Measurements from ENCODE around the gene ARHGEF26. TPM values are rescaled to one million over a fixed set of nuclear protein-coding genes. Genes with fewer than 3 reads are reported as not detected.

ARHGEF26 gene
- total RNA-seq, 1 experiment from 2014 or later, result 7.4 TPM

DNA sequence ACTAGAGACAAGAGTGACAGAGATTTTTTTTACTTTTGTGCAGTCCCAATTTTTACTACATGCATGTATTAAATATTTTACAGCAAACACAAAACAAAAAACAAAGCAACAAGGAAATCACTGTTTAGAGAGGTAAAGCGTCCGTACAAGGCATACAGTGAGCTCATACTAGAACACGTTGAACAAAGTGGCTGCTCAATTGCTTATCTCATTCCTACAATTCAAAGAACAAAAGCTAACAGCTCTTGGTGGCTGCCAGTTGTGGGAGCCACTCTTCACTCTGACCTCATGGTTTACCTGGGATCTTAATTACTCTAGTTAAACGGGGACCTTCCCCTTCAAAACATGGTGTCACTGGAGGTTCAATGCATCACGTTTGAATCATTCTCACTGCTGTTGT lies 7.6 kb upstream of the ARHGEF26 start:
- DNase-seq (ENCODE audit: low spot score), result no peak

DNA sequence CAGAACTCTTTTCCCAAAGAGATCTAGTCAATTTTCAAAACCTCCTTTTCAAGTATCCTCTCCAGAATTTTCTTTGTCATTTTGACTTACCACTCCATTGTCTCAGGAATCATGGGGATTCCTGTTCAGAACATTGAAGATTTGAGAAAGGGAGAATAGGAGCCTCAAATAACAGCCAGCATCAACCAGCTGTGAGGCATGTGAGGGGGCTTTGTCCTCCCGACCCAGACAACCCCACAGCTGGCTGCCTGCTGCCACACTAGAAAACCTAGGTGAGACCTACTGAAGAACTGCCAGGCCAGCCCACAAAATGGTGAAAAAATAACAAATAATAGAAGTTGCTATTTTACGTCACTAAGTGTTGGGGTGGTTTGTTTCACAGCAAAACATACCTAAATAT lies 5.9 kb upstream of the ARHGEF26 start:
- DNase-seq (ENCODE audit: low spot score), result no peak

DNA sequence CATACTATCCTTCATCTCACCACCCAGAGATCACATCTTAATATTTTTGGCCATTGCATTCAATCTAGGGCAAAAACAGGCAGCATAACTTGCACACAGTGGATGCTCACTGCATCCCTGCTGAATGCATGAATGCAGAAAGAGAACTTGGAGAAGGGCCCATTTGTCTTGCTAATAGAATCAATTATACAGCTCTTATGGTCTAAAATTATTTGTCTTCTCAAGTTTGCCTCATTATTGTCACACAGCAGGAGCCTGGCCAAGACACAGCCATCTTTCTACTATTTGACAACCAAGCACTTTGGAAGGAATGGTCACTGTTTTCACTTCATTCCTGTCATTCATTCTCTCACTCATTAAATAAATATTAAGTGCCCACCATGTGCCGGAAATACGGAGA lies 1.2 kb upstream of the ARHGEF26 start:
- no peak for DNase-seq (ENCODE audit: low spot score)

DNA sequence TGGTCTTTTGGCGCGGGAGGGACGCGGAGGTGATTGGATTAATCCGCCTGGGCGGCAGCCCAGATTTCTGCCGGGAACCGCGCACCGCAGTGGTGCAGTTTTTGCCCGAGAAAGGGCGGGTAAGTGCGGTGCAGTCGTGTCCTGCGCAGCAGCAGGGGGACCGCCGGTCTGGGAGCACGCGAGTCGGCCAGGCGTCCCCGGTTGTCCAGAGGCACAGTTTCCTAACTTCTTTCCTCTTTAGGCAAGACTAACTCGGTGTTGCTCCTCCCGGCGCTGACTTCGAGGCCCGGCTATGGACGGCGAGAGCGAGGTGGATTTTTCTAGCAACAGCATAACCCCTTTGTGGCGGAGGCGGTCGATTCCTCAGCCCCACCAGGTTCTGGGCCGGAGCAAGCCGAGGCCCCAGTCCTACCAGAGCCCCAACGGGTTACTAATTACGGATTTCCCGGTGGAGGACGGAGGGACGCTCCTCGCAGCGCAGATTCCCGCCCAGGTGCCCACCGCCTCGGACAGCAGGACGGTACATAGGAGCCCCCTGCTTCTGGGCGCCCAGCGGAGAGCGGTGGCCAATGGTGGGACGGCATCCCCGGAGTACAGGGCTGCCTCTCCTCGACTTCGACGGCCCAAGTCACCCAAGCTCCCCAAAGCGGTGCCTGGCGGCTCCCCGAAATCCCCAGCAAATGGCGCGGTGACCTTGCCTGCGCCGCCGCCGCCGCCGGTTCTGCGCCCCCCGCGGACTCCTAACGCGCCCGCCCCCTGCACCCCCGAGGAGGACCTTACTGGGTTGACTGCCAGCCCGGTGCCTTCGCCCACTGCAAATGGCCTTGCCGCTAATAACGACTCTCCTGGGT lies 736 bp downstream of the ARHGEF26 start:
- DNase-seq (ENCODE audit: low spot score), result no peak

DNA sequence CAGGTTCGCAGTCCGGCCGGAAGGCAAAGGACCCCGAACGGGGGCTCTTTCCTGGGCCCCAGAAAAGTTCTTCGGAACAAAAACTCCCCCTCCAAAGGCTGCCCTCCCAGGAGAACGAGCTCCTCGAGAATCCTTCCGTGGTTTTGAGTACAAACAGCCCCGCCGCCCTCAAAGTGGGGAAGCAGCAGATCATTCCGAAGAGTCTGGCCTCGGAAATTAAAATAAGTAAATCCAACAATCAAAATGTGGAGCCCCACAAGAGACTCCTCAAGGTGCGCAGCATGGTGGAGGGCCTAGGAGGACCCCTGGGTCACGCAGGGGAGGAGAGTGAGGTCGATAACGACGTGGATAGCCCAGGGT lies 1.3 kb downstream of the ARHGEF26 start:
- DNase-seq (ENCODE audit: low spot score), result no peak

DNA sequence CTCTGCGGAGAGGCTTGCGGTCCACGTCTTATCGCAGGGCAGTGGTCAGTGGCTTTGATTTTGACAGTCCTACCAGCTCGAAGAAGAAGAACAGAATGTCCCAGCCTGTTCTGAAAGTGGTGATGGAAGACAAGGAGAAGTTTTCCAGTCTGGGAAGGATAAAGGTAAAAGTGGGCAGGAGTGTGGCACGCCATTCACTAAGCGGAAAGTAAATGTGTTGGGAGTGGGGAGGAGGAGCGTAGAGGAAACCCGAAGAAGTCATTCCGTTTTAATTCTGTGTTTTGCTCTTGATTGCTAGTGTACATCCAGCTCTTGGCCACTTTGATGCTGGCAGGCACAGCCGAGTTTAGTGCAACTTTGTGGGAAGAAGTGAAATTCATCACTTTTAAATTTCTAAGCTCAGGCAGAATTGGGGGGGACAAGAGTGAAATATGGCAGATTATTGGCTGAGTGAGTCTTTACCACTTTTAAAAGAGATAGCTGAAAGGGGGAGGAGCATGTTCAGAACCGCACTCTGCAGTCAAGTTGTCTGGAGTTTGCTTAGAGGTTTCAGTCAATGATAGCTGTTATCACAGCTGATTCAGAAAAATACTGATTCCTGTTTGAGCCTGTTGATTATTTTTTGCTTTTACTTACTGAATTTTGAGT lies 1.8 kb downstream of the ARHGEF26 start:
- DNase-seq (ENCODE audit: low spot score), result no peak

DNA sequence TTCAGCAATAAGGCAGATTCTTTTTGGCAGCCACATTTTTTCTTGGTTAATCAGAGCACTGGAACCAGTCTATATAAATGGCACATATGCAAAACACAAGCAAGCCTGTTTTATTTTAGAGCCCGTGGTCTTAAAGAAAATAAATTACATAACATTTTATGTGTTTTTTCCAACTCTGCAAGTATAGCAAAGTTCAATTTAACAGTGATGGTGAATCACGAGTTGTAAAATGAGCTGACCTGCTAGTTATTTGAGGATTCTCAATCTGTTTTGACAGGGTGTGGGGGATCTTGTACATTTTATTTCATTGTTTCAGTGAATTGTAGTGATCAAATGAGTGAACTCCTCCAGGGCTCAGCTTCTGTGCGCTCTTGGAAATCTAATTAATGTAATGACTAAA lies 2.7 kb downstream of the ARHGEF26 start:
- no peak for DNase-seq (ENCODE audit: low spot score)

DNA sequence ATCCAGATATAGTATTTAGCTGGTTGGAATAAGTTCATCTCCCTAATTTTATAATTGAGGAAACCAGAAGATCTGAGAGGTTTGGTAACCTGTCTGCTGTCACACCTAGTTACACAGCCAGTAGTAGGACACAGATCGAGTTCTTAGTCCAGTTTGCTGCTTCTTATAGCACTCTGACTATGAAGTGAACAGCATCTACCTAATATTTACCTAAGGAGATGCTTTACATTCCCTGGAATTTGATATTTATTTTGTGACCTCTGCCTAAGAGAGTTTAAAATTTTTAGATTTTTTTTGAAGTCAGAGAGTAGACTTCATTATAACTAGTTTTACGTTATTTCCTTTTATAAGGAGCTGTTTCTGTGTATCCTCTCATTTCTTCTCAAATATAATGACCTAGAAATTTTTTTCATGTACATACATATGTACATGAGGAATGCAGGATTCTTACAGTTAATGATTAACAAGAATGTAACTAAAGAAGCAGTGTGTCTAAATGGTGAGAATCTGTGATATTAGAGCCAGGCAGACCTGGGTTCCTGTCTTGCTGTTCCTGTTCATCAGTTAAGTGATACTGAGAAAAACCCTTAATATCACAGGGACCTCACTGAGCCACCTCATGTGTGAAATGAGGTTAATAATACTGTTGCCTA lies 4.3 kb downstream of the ARHGEF26 start:
- no peak for DNase-seq (ENCODE audit: low spot score)

DNA sequence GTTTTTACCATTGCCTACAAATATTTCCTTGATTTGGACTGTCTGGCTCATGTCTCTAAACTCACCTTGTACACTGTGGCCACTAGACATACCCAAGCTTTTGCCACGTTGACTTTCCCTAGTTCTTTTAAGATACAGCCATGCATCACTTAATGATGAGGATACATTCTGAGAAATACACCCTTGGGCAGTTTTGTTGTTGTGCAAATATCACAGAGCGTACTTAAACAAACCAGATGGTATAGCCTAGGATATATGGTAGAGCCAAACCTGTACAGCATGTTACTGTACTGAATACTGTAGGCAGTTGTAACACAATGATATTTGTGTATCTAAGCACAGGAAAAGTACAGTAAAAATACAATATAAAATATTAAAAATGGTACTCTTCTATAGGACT lies 5.5 kb downstream of the ARHGEF26 start:
- no peak for DNase-seq (ENCODE audit: low spot score)

DNA sequence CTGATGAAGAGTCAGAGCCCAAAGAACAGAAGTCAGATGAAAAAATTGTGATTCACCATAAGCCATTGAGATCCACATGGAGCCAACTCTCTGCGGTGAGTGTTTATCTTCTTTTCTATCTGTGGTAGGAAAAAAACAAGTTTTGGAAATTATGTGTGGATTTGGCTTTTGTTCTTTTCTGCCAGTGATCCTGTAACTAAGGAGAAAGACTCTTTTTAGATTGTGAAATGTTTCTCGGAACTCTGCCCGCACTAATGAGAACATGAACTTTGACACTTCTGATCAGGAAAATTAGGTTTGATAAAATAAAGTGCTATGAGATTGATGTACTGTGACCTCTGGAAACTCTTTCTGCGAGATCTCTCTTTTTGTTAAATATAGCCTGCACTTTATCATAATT lies 8.4 kb downstream of the ARHGEF26 start:
- DNase-seq (ENCODE audit: low spot score), result no peak

DNA sequence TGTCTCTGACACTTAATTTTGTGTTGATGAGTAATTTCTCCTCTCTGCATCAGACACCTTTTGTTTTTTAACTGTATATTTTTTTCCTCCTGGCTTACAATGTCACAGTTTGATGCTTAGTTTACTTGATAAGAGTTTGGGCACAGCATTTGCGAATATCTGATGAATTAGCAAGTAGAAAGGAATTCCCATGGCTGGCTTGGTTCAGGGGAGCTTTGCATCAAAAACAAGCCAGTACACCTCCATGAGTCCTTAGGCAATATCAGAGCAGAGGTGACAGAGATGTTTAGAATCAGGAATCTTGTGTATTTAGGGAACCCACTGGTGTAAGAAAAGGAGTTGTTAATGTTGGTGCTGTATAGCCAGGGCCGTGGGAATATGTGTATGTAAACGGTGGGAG lies 9.3 kb downstream of the ARHGEF26 start:
- no peak for DNase-seq (ENCODE audit: low spot score)

DNA sequence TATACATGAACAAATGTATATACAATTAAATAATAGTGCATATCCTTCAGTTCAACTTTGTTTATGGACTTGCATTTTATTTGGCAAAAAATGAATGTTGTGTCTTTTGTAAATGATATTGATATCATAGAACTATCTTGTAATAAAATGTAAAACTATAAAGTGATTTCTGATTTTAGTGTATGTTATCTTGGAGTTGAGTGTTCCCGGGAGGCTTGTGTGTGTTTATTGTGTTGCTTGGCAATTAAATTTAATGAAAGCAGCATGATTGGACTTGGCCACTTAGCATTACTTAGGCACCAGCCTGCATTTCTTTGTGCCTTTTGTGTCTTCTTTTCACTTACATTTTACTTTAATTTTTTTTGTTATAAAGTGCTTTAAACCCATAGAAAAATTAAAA lies 10.6 kb downstream of the ARHGEF26 start:
- DNase-seq (ENCODE audit: low spot score), result no peak

DNA sequence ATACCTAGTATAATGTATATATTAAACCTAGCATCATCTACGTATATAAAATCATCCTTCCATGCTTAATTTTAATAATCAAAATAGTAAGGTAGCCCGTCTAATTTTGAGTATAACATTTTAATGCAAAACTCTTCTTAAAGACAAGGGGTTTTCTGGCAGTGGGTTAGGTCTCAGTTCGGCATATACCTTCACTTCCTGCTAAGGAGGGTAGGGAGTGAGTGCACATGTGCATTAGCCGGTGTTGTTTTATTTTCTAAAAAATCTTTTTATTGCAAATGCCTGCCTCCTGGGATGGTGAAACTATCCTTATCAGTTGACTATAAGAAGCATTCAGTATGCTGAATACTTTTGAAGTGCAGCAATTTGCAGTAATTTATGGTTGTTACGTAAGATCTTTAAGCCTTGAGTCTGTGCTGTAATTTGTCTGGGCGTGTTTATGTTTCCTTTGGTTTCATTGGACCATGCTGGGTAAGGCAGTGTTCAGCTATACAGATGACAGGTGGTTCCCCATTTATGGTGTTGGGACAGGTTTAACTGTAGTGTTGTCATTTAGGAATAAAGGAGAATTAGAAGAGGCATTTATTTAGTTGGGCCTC lies 11.7 kb downstream of the ARHGEF26 start:
- DNase-seq (ENCODE audit: low spot score), result peak; percentile 25

DNA sequence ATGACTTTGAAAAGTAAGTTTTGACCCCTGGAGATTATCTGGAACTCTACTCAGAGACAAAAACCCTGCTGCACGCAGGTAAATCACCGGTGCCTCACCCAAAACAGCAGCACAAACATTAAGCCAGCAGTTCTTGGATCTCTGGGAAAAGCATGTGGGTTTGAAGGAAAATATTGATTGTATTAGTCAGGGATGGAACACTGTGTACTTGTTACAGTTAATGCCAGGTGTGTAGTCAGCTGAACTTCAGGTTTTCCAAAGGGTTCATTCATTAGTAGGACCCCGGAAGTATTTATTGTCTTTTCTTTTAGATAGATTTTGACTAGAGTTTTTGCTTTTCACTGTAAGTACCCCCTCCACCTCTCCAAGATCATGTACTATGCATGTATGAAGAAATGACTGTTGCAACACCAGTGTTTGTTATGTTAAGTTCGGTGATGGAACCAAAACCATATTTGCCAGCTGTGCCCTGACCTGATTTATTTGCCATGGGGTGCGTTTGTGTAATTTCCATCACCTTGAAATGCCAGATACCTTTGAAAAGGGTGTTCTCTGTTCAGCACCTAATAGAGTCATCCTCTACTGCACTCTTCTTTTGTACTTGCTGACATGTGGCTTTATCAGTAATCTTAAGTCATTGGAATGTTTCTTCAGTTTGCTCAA lies 14.5 kb downstream of the ARHGEF26 start:
- DNase-seq (ENCODE audit: low spot score), result no peak

DNA sequence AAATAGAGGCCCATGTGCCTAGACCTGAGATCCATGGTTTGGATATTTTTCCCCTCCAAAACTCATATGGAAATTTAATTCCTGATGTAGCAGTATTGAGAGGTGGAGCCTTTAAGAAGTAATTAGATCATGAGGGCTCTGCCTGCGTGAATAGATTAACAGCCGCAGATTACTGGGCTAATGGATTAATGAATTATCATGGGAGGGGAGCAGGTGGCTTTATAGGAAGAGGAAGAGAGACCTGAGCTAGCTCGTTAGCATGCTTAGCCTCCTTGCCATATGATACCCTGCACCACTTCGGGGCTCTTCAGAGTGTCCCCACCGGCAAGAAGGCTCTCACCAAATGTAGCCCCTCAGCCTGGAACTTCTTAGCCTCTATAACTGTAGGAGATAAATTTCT lies 15.8 kb downstream of the ARHGEF26 start:
- DNase-seq (ENCODE audit: low spot score), result no peak

DNA sequence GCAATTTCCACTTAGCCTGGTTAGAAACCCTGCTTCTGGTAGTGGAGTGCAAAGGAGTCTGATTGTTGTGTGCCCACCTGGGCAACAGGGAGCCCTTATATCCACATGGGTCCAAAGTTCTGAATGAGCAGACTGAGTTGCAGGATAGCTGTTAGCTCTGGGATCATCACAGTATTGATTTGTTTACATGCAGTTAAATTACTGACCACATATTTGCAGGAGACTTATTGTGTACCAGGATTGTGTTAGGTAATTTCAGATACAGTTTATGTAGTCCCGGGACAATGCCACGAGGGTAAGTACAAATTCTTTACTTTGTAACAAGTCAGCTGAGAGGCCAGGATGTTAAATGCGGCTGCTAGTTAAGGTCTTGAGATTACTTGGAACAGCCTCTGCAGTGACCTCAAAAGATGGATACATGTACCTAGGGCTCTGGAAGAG lies 18.8 kb downstream of the ARHGEF26 start:
- DNase-seq (ENCODE audit: low spot score), result no peak

DNA sequence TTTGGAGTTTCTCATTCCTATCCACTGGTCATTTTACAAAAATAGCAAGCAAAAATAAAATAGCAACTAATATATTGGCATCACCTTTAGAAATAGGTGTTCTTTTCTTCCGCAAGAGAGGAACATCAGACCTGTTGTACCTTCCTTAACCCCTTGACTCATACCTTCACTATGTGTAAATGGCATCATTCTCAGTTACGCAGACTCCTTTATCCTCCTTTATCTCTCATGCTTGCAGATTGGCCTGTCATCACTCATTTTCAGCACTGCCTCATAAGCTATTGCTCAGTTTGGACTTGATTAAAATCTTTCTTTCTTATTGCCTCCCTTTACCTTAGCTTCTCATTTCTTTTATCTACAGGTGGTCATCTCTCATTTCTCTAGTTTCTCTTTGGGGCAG lies 21.4 kb downstream of the ARHGEF26 start:
- DNase-seq (ENCODE audit: low spot score), result no peak

DNA sequence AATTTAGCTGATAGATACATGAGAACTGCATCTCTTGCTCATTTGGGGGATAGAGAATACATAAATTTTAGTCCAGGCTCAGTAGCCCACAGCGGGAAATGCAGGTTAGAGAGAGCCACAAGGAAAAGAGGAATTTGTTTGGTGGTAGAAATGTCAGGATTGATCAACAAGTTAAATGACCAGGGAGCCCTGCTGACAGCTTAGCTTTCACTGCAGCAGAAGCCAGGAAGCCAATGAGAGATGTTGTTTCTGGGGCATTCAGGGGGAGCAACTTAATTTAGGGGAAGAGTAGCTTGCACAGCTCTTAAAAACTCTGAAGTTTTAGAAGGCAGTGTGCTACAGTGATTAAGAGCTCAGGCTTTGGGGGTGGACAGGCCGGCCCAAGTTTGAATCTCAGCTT lies 22.7 kb downstream of the ARHGEF26 start:
- no peak for DNase-seq (ENCODE audit: low spot score)

DNA sequence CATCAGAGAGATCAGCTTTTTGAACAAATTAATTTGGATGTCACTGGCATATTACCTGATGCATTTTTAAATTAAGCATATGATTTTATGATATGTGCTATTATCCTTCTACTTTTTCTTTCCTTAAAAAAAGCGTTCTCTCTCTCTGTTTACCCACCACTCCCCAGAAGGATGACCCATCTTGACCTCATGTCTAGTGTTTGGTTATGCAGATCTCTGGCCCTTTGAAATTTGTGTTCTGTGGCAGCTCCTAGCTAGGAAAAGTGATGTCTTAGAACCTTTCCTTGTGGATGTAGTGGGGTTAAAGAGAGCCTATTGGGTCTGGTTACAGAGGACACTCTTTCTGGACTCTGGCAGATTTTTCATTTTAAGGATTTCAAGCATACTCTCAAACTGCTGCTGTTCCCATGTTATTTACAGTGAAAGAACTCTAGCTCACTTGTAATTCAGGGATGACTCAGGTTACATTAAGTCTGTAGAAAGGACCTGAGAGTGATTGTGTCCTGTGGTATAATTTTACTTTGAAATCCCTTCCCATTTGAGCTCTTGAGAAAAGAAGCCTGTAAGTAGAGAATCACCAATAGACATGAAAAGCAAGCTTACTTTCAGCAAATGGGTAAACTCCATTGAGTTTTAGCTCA lies 23.8 kb downstream of the ARHGEF26 start:
- DNase-seq (ENCODE audit: low spot score), result no peak

DNA sequence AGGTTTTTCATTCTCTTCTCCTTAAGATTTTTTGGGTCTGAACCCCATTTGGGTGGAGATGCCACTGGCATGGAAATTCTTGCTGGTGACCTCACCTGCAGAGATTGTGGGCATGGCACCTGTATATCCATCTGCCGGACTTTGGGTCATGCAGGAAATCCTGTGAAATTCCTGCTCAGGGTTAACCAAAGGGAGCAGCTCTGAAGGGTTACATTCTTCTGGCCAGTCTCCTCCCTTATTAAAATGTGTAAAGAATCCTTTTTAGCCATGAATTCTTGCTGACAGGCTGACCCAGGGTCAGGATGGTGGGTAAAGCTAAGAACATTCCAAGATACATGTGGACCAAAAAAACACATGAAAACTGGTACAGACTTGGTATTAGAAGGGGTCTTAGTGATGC lies 27.4 kb downstream of the ARHGEF26 start:
- DNase-seq (ENCODE audit: low spot score), result peak; percentile 43

DNA sequence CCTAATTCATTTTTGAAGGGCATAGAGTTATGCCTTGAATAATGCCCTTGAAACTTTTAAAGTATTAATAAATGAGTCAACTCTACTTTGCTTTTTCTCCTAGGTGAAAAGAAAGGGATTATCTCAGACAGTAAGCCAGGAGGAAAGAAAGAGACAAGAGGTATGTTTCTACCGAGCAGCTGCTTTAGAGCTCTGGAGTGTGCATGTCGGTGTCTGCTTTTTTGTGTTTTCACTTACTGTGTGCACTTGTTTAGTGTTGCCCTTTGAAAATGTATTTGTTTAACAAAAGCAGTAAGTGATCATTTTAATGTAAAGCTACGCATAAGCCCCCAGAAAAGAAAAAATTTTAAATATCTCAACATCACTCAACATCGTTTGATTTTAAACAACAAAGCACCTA lies 28.1 kb downstream of the ARHGEF26 start:
- no peak for DNase-seq (ENCODE audit: low spot score)

DNA sequence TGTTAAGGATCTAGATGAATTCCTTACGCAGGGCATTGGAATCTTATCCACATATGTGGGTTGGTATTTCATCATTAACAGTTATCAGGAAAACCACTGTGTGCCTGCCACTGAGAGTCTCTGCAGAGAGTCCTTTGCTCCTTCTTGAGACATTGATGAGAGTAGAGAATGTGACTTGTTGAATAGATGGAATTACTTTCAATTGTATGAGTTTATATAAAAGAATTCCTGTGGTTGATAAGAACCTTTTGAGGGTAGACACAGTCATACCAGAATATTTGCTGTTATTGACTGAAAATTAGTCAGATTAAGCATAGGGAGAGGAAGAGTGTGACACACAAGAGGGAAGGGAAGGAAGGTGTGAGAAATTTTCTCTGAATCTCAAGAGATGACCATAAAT lies 30.8 kb downstream of the ARHGEF26 start:
- DNase-seq (ENCODE audit: low spot score), result peak; percentile 86

Measured in A172 (cell line).